Activated CD4-positive, alpha-beta T cell treated with anti-CD3 and anti-CD28 coated beads, Interleukin-2, amount 10 ng/mL, durations not matched to agents 7 days and 5 days (primary cell): ENCODE measurements around the gene CTDP1. TPM values are rescaled to one million over a fixed set of nuclear protein-coding genes. Genes with fewer than 3 reads are reported as not detected.

Experiments used
- CTCF ChIA-PET: fragments of 350-600 bp; sonication (Branson Sonifier 250); formaldehyde crosslinking; loops from one replicate; lab custom pipeline; 2021; ENCODE audit warnings: antibody characterized with exemption; lab: Charles Lee
- POLR2A ChIA-PET: fragments of 350-600 bp; sonication (Branson Sonifier 250); formaldehyde crosslinking; loops from one replicate; lab custom pipeline; 2021; ENCODE audit warnings: antibody characterized with exemption; lab: Charles Lee
- DNase-seq: peaks from one replicate; pipeline ENCODE4 v3.0.0-alpha.2; 2020
- H3K27ac Mint-ChIP-seq: one replicate; pipeline ENCODE4 v1.8.0; 2021; ENCODE audit warnings: mild to moderate bottlenecking, moderate library complexity, mixed read lengths
- H3K27me3 Mint-ChIP-seq: one replicate; pipeline ENCODE4 v1.8.0; 2021; ENCODE audit warnings: mixed read lengths
- H3K36me3 Mint-ChIP-seq: one replicate; pipeline ENCODE4 v1.8.0; 2021; ENCODE audit warnings: low read depth, mixed read lengths
- H3K4me1 Mint-ChIP-seq: one replicate; pipeline ENCODE4 v1.8.0; 2021; ENCODE audit warnings: mixed read lengths
- H3K4me3 Mint-ChIP-seq: one replicate; pipeline ENCODE4 v1.8.0; 2021; ENCODE audit warnings: mild to moderate bottlenecking, moderate library complexity, mixed read lengths
- H3K9me3 Mint-ChIP-seq: one replicate; pipeline ENCODE4 v1.8.0; 2021; ENCODE audit warnings: mixed read lengths
- total RNA-seq, 2 experiments: library from RNA; stranded (reverse); gene quantifications; one replicate each; pipeline ENCODE4 v1.2.3, GENCODE V29; 2021

Gene CTDP1
- total RNA-seq, 2 experiments from 2014 or later: 30.9 to 35.0 TPM

- Mint-ChIP-seq H3K4me3 (no peak overlapping the region), H3K36me3 (no peaks in the 10 kb centered on the region), H3K27ac (no peak overlapping the region), H3K4me1 (no peaks in the 10 kb centered on the region), H3K9me3 (no peaks in the 10 kb centered on the region), H3K27me3 (no peaks in the 10 kb centered on the region)
- POLR2A ChIA-PET: no interaction called here
- DNase-seq: no peak
- CTCF ChIA-PET: interaction anchor here (0.7 to 1.0 kb wide), 2 partner anchors 16 to 474 kb away, joined by 3 read pairs; no protein-coding TSS in a partner anchor
Measured at GRCh38 chr18:79776674-79777073, 97.1 kb downstream of the CTDP1 start.

DNA sequence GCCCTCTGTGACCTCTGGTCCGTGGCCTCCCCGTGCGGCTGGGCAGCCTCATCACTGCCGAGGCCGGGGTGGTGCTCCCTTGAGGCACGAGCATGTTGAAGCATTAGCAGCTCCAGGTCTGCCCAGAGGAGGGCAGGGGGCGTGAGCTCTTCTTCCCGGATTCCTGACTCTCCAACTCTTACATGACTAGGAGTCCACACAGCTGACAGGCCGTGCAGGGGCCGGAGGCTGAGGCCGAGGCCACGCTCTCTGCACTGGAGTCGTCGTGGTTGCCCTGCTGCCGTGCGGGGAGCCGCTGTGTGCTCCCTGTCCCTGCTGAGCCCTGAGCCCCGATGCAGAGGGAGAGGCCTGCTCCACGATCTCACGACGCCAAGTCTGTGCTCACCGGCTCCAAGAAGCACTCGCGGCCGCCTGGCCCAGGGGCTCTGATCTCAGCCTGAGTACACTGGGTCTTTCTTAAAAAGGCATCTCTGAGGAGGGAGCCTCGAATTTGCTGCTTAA lies 98.7 kb downstream of the CTDP1 start:
- H3K27ac Mint-ChIP-seq: no peak overlapping the region
- ChIA-PET CTCF (no interaction called here), POLR2A (no interaction called here)
- no peaks in the 10 kb centered on the region for H3K9me3 Mint-ChIP-seq
- H3K4me1 Mint-ChIP-seq: no peaks in the 10 kb centered on the region
- no peaks in the 10 kb centered on the region for H3K36me3 Mint-ChIP-seq
- H3K4me3 Mint-ChIP-seq: no peak overlapping the region
- DNase-seq: no peak
- H3K27me3 Mint-ChIP-seq: no peaks in the 10 kb centered on the region

DNA sequence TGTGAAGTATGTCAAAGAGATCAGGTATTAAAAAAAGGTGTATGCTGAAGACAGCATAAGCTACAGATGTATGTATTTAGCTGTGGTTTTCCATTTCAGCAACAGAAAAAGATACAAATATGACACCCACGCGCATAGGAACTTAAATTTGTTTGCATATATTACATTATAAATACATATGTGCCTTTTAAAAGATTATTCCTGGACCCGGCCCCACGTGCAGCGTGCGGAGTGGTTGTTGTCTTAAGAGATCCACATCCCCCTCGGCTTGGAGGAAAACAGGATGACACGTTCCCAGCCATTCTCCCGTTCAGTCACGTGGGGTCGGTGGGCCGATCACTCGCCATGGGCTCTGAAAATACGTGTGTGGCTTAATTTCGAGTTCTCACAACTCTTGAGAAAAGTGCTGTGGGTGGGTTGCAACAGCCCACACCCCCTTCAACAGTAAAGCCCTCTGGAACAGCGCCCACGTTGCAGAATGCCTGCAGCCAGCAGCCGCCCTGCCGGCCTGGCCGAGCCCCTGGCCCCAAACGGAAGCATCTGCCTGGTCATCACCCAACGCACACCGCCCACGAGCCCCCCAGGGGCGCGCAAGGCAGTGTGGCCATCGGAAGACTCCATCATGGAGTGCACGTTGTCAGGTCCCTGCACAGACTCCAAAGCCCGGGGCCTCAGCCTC lies 99.6 kb downstream of the CTDP1 start:
- Mint-ChIP-seq H3K4me3 (no peak overlapping the region), H3K4me1 (no peaks in the 10 kb centered on the region), H3K36me3 (no peaks in the 10 kb centered on the region), H3K27ac (no peak overlapping the region), H3K27me3 (no peaks in the 10 kb centered on the region), H3K9me3 (no peaks in the 10 kb centered on the region)
- ChIA-PET CTCF (no interaction called here), POLR2A (no interaction called here)
- no peak for DNase-seq

DNA sequence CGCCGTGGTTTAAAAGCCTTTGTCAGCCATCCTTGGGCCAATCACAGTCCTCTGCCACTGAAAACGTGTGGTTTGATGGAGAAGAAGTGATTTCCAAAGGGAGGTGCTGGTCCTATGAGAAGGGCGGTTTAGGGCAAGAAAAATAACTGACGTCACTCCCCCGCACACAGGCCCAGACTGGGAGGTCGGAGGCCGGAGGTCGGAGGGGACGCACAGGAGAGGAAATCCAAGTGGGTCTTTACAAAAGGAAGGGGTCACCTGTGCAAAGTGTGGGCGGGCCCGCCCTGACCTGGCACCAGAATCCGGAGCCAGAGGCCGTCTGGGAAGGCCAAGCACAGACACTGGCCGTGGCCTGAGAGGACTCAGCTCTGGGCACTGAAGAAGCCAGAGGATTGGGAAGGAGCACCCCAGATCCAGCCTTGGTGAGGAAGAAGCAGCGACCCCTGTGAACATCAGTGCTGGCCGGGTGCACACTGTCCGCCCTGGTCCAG lies 100.1 kb downstream of the CTDP1 start:
- no peaks in the 10 kb centered on the region for H3K36me3 Mint-ChIP-seq
- no peak overlapping the region for H3K27ac Mint-ChIP-seq
- POLR2A ChIA-PET: no interaction called here
- H3K9me3 Mint-ChIP-seq: no peaks in the 10 kb centered on the region
- no peak overlapping the region for H3K4me3 Mint-ChIP-seq
- H3K27me3 Mint-ChIP-seq: no peaks in the 10 kb centered on the region
- DNase-seq: no peak
- CTCF ChIA-PET: no interaction called here
- H3K4me1 Mint-ChIP-seq: no peaks in the 10 kb centered on the region

DNA sequence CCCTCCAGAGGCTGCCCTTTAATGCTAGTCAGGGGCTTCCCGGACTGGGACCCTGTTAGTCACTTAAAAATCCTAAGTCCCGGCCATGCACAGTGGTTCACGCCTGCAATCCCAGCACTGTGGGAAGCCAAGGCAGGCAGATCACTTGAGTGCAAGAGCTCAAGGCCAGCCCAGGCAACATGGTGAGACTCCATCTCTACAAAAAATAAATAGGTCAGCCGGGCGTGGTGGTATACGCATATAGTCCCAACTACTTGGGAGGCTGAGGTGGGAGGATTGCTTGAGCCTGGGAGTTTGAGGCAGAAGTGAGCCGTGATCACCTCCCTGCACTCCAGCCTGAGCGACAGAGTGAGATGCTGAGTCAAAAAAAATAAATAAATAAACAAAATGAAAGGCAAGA lies 100.9 kb downstream of the CTDP1 start:
- H3K4me1 Mint-ChIP-seq: no peaks in the 10 kb centered on the region
- no peaks in the 10 kb centered on the region for H3K27me3 Mint-ChIP-seq
- no peak overlapping the region for H3K4me3 Mint-ChIP-seq
- no peaks in the 10 kb centered on the region for H3K9me3 Mint-ChIP-seq
- no peak for DNase-seq
- CTCF ChIA-PET: no interaction called here
- H3K27ac Mint-ChIP-seq: no peak overlapping the region
- H3K36me3 Mint-ChIP-seq: no peaks in the 10 kb centered on the region
- POLR2A ChIA-PET: no interaction called here

GRCh38 chr18:79781331-79781941 lies 101.8 kb downstream of the CTDP1 start:
- ChIA-PET CTCF (no interaction called here), POLR2A (no interaction called here)
- Mint-ChIP-seq H3K4me3 (no peak overlapping the region), H3K4me1 (no peaks in the 10 kb centered on the region), H3K27ac (no peak overlapping the region), H3K9me3 (no peaks in the 10 kb centered on the region), H3K36me3 (no peaks in the 10 kb centered on the region), H3K27me3 (no peaks in the 10 kb centered on the region)
- no peak for DNase-seq

DNA sequence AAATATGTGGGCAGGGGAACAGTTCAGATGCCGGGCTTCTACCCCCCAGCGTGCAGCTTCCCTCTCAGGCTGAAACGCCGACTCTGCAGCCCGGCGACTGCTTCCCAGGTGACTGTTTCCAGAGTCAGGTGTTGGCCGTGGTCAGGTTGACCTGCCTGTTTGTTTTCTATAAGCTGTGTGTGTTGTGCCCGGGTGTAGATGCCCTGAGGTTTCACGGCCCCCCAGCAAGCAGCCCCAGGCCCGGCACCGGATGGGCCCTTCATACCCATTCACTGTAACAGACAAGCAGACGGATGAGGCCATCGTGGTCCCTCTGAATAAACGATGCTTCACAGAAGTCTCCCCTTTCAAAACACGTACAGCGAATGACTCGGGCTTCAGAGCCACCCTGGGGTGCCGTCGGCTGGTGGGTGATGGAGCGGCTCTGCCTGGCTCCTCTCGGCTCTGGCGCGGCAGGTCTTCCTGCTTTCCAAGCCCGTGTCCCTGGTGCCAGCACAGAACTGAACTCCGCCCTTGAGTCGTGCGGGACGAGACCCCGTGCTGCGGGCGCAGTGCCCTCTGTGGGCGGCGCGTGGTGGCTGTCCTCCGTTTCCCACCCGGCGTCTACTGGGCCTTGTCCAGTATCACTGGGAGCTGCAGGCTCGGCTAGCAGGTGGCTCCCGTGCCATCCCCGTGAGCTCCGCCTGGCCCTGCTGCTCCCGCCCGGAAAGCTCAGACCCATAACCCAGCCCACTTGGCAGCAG lies 103.1 kb downstream of the CTDP1 start:
- H3K27me3 Mint-ChIP-seq: peaks cover 12% of the 10 kb centered on the region
- H3K9me3 Mint-ChIP-seq: no peaks in the 10 kb centered on the region
- ChIA-PET CTCF (no interaction called here), POLR2A (no interaction called here)
- H3K36me3 Mint-ChIP-seq: no peaks in the 10 kb centered on the region
- no peak overlapping the region for H3K4me3 Mint-ChIP-seq
- no peaks in the 10 kb centered on the region for H3K4me1 Mint-ChIP-seq
- H3K27ac Mint-ChIP-seq: no peak overlapping the region
- DNase-seq: no peak

GRCh38 chr18:79784071-79784913 lies 104.7 kb downstream of the CTDP1 start:
- Mint-ChIP-seq H3K4me3 (no peak overlapping the region), H3K27ac (no peak overlapping the region), H3K4me1 (no peaks in the 10 kb centered on the region), H3K36me3 (no peaks in the 10 kb centered on the region), H3K9me3 (peaks cover 2% of the 10 kb centered on the region), H3K27me3 (peaks cover 19% of the 10 kb centered on the region)
- DNase-seq: no peak
- CTCF ChIA-PET: no interaction called here
- POLR2A ChIA-PET: no interaction called here

DNA sequence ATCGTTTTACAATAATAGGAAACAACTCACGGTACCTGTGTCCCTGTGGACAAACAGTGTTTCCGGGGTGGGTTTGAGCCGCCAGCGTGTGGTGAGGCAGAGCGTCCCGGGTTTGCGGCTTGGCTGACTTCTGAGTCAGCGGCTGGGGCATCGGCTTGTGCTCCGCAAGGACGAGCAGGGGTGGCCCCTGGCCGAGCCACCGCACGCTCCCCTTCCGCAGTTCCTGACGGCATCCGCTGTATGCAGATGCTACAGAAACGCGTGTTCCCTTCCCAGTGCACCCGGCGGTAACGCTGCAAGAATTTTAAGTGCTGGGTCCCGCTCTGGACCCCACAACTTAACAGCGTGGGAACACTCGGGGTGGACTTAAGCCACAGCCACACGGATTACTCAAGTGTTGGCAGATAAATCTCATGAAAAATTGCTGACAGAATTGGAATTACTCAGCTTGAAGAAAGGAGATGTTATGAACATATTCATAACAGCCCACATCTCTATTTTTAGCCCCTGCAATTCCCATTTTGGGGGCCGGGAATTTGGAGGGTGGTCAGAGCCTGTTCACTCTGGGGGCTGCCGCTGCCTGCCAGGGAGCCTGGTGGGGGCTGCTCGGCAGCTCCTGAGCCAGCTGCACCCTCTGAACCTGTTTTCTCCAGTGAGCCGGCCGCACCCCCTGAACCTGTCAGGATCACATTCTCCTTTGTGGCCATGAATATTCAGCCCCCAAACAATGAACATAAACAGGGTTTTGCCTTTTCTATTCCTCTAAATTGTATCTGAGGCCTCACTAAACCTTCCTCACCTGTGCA lies 105.6 kb downstream of the CTDP1 start:
- DNase-seq: no peak

GRCh38 chr18:79785831-79786230 lies 106.2 kb downstream of the CTDP1 start:
- Mint-ChIP-seq H3K4me1 (no peaks in the 10 kb centered on the region), H3K4me3 (no peak overlapping the region), H3K36me3 (no peaks in the 10 kb centered on the region), H3K27ac (no peak overlapping the region), H3K9me3 (peaks cover 2% of the 10 kb centered on the region), H3K27me3 (peaks cover 29% of the 10 kb centered on the region)
- POLR2A ChIA-PET: no interaction called here
- DNase-seq: no peak
- CTCF ChIA-PET: no interaction called here

More for the DNA sequence above, 105.6 kb downstream of the CTDP1 start:
- Mint-ChIP-seq H3K9me3 (peaks cover 2% of the 10 kb centered on the region), H3K4me3 (no peak overlapping the region), H3K4me1 (no peaks in the 10 kb centered on the region), H3K27ac (no peak overlapping the region), H3K27me3 (peaks cover 23% of the 10 kb centered on the region), H3K36me3 (no peaks in the 10 kb centered on the region)
- CTCF ChIA-PET: no interaction called here
- POLR2A ChIA-PET: no interaction called here

GRCh38 chr18:79786304-79786703 lies 106.7 kb downstream of the CTDP1 start:
- CTCF ChIA-PET: no interaction called here
- peaks cover 2% of the 10 kb centered on the region for H3K4me1 Mint-ChIP-seq
- POLR2A ChIA-PET: no interaction called here
- no peak overlapping the region for H3K27ac Mint-ChIP-seq
- peaks cover 33% of the 10 kb centered on the region for H3K27me3 Mint-ChIP-seq
- no peak overlapping the region for H3K4me3 Mint-ChIP-seq
- H3K36me3 Mint-ChIP-seq: no peaks in the 10 kb centered on the region
- peaks cover 2% of the 10 kb centered on the region for H3K9me3 Mint-ChIP-seq
- DNase-seq: no peak
